IMR-90 (cell line): ENCODE results near the gene P2RX3. TPM values are rescaled to one million over a fixed set of nuclear protein-coding genes. Genes with fewer than 3 reads are reported as not detected.

Source experiments
- ATAC-seq: fragments of 200-7000 bp; cut with Tn5 transposase; 2 replicates; pipeline ENCODE4 v1.9.1; 2020; ENCODE audit warnings: low read depth, mild to moderate bottlenecking, moderate library complexity
- BruUV-seq: library from RNA; stranded (reverse); fragments of 400-500 nt; replicated peaks from 2 replicates; lab custom pipeline; 2021; lab: Mats Ljungman, UMichigan
- CTCF ChIA-PET: fragments of 300-600 bp; formaldehyde crosslinking; extraction: SDS; loops from one replicate; lab custom pipeline; 2021; ENCODE audit warnings: antibody characterized with exemption; lab: Yijun Ruan, JAX
- POLR2A ChIA-PET: fragments of 300-600 bp; sonication (Branson Sonifier 250); formaldehyde crosslinking; loops from one replicate; lab custom pipeline; 2022; ENCODE audit warnings: antibody characterized with exemption; ENCODE audit not compliant: unreplicated experiment; lab: Charles Lee
- DNase-seq: peaks from one replicate; pipeline ENCODE4 v3.0.0; 2013
- H2AFZ ChIP-seq: replicated peaks from 2 replicates; pipeline ENCODE3; 2013; ENCODE audit warnings: low read length, mild to moderate bottlenecking; ENCODE audit not compliant: poor library complexity
- H2AK5ac ChIP-seq: 2 replicates; pipeline ENCODE4 v1.6.1; 2013; ENCODE audit warnings: low read depth, low read length, inconsistent platforms
- H2AK9ac ChIP-seq: replicated peaks from 2 replicates; pipeline ENCODE3; 2013; ENCODE audit warnings: mild to moderate bottlenecking, low read depth, low read length, moderate library complexity; ENCODE audit not compliant: poor library complexity
- H2BK120ac ChIP-seq: 2 replicates; pipeline ENCODE4 v1.6.1; 2013; ENCODE audit warnings: low read depth, low read length, inconsistent platforms
- H2BK15ac ChIP-seq: 3 replicates; pipeline ENCODE4 v1.6.1; 2013; ENCODE audit warnings: low read depth, low read length, inconsistent platforms
- H2BK20ac ChIP-seq: 2 replicates; pipeline ENCODE4 v1.6.1; 2013; ENCODE audit warnings: low read depth, mild to moderate bottlenecking, inconsistent platforms, low read length, moderate library complexity
- H2BK5ac ChIP-seq: 2 replicates; pipeline ENCODE4 v1.6.1; 2013; ENCODE audit warnings: mild to moderate bottlenecking, low read depth, low read length, inconsistent platforms; ENCODE audit not compliant: poor library complexity, severe bottlenecking
- H3K14ac ChIP-seq: replicated peaks from 2 replicates; pipeline ENCODE4 v1.6.1; 2013; ENCODE audit warnings: low read depth, low read length, inconsistent platforms
- H3K18ac ChIP-seq: 2 replicates; pipeline ENCODE4 v1.6.1; 2013; ENCODE audit warnings: low read depth, low read length, control low read depth
- H3K23ac ChIP-seq: 2 replicates; pipeline ENCODE4 v1.6.1; 2013; ENCODE audit warnings: low read depth, low read length, inconsistent platforms
- H3K27ac ChIP-seq: 2 replicates; pipeline ENCODE4 v1.5.1; 2013; ENCODE audit warnings: mild to moderate bottlenecking, control low read depth, low read length; ENCODE audit not compliant: insufficient read depth
- H3K27me3 ChIP-seq: 2 replicates; pipeline ENCODE4 v1.6.1; 2013; ENCODE audit warnings: low read length; ENCODE audit not compliant: control insufficient read depth, insufficient read depth
- H3K36me3 ChIP-seq: 2 replicates; pipeline ENCODE4 v1.6.1; 2013; ENCODE audit warnings: low read length, mixed read lengths; ENCODE audit not compliant: control insufficient read depth, insufficient read depth
- H3K4ac ChIP-seq: 2 replicates; pipeline ENCODE4 v1.6.1; 2013; ENCODE audit warnings: low read depth, low read length, inconsistent platforms
- H3K4me1 ChIP-seq: 2 replicates; pipeline ENCODE4 v1.6.1; 2013; ENCODE audit warnings: low read length, mixed read lengths; ENCODE audit not compliant: control insufficient read depth, insufficient read depth
- H3K4me2 ChIP-seq: 2 replicates; pipeline ENCODE4 v1.6.1; 2013; ENCODE audit warnings: low read depth, mild to moderate bottlenecking, control low read depth, low read length, moderate library complexity
- H3K4me3 ChIP-seq: 2 replicates; pipeline ENCODE4 v1.5.1; 2013; ENCODE audit warnings: low read depth, mild to moderate bottlenecking, control low read depth, low read length, moderate library complexity; ENCODE audit not compliant: insufficient read depth
- H3K56ac ChIP-seq: 2 replicates; pipeline ENCODE4 v1.6.1; 2013; ENCODE audit warnings: low read length, inconsistent platforms; ENCODE audit not compliant: insufficient read depth; ENCODE audit errors: extremely low read depth
- H3K79me1 ChIP-seq, 2 experiments: 2 replicates each; pipeline ENCODE4 v1.6.1; 2013; ENCODE audit warnings: low read length in 2 of 2, inconsistent platforms in 1 of 2, low read depth in 1 of 2
- H3K9ac ChIP-seq: 2 replicates; pipeline ENCODE4 v1.6.1; 2013; ENCODE audit warnings: low read depth, low read length, control low read depth
- H3K9me1 ChIP-seq: 2 replicates; pipeline ENCODE4 v1.6.1; 2013; ENCODE audit warnings: low read length, inconsistent platforms; ENCODE audit not compliant: insufficient read depth
- H3K9me3 ChIP-seq: 2 replicates; pipeline ENCODE4 v1.6.1; 2013; ENCODE audit warnings: low read length; ENCODE audit not compliant: control insufficient read depth, insufficient read depth
- H4K20me1 ChIP-seq: 2 replicates; pipeline ENCODE4 v1.6.1; 2013; ENCODE audit warnings: low read length, inconsistent platforms; ENCODE audit not compliant: insufficient read depth
- H4K5ac ChIP-seq: 2 replicates; pipeline ENCODE4 v1.6.1; 2013; ENCODE audit warnings: mild to moderate bottlenecking, low read depth, low read length, control low read depth
- H4K8ac ChIP-seq, 2 experiments: 2 replicates each; pipeline ENCODE4 v1.6.1; 2013; ENCODE audit warnings: low read depth in 2 of 2, low read length in 2 of 2, control low read depth in 1 of 2, inconsistent platforms in 1 of 2
- H4K91ac ChIP-seq: 2 replicates; pipeline ENCODE4 v1.6.1; 2013; ENCODE audit warnings: low read depth, low read length, inconsistent platforms; ENCODE audit not compliant: insufficient read depth
- BHLHE40 ChIP-seq: fragments of 150-350 bp; IDR thresholded peaks from 2 replicates; pipeline ENCODE4 v1.6.1; 2016; ENCODE audit warnings: mild to moderate bottlenecking, low read depth, low read length
- CEBPB ChIP-seq: IDR thresholded peaks from 2 replicates; pipeline ENCODE4 v1.6.1; 2012; ENCODE audit warnings: low read depth, low read length, improper control_type of control experiment
- FOS ChIP-seq: fragments of 150-350 bp; IDR thresholded peaks from 2 replicates; pipeline ENCODE4 v1.6.1; 2016; ENCODE audit warnings: low read depth, low read length
- MAFK ChIP-seq: IDR thresholded peaks from 2 replicates; pipeline ENCODE4 v1.6.1; 2012; ENCODE audit warnings: low read depth, low read length, improper control_type of control experiment
- MAZ ChIP-seq: IDR thresholded peaks from 2 replicates; pipeline ENCODE4 v1.6.1; 2012; ENCODE audit warnings: low read depth, mild to moderate bottlenecking, low read length, improper control_type of control experiment, moderate library complexity, borderline replicate concordance
- MXI1 ChIP-seq: IDR thresholded peaks from 2 replicates; pipeline ENCODE4 v1.6.1; 2012; ENCODE audit warnings: low read depth, mild to moderate bottlenecking, low read length, moderate library complexity, borderline replicate concordance
- POLR2A ChIP-seq: IDR thresholded peaks from 2 replicates; pipeline ENCODE4 v1.6.1; 2012; ENCODE audit warnings: mild to moderate bottlenecking, low read depth, low read length
- WGBS, 2 experiments: methylation state at CpG; one replicate each; pipeline versions ENCODE4 v1.1.5 to v1.1.7; 2013; ENCODE audit warnings: missing lambda C conversion rate in 2 of 2; ENCODE audit not compliant: insufficient read length in 1 of 2; ENCODE audit errors: extremely low coverage in 2 of 2; 5-methylcytosine and 5-hydroxymethylcytosine counted together
- dilution Hi-C: fragments of 300-500 bp; cut with HindIII; formaldehyde crosslinking; loops from one replicate; pipeline ENCODE4 v1.14.3; 2018; ENCODE audit warnings: low sequenced_read_pairs; ENCODE audit not compliant: unreplicated experiment
- in situ Hi-C: fragments of 300-500 bp; cut with MboI; formaldehyde crosslinking; loops from 3 replicates; pipeline ENCODE4 v1.14.3; 2019; ENCODE audit warnings: low sequenced_read_pairs, inconsistent platforms, mixed read lengths
- intact Hi-C: fragments of 100-400 bp; cut with micrococcal nuclease; formaldehyde crosslinking; loops from 2 replicates; pipeline ENCODE4 v1.10.0; 2022
- polyA plus RNA-seq, 3 experiments: library from polyadenylated mRNA; depleted of rRNA; stranded (reverse); fragments of >200 nt; gene quantifications; 2 replicates each; pipeline ENCODE4 v1.2.3, GENCODE V29; 2012; ENCODE audit warnings: low replicate concordance in 1 of 3
- total RNA-seq: library from RNA; depleted of rRNA; stranded (reverse); fragments of >200 nt; gene quantifications from 2 replicates; pipeline ENCODE4 v1.2.3, GENCODE V29; 2012

Gene P2RX3
- total and polyA plus RNA-seq, 2 of the 4 experiments (the other 2 are of a cell fraction): not detected

DNA sequence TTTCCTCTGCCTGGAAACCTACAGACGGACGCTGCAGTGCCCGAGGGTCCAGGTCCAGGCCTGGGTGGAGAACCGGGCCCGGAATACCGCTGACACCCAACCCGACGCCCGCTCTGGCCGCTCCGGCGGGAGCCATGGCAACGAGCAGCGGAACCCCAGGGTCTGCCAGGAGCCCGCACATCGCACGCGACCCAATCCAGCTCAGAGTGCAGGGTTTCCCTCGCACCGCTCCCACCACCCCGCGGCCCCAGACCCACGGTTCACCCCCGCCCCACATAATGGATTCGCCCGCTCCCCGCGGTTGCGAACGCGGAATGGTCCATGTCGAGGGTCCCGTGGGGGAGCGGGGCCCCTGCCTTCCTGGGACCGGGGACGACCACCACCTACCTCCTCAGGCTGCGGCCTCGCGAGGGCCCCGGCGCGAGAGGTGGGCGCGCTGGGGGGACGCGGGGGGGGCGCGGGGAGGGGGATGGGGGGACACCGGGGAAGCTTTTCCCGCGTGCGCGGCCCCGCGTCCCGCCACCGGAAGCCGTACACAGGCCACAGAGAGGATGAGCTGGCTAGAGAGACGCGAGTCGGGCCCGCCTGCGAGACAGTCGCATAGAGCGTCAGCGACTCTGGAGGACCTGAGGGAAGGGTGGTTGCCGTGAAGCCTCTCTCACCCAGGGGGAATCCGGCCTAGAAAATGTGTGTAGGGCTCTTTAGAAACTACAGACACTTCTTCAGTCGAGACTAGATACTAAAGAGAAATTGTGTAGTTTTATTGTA, 2.6 kb upstream of the P2RX3 start, which contains the start of gene SSRP1:
TSS of gene SSRP1 (minus strand) at position 550 of the 768 bp plus-strand sequence. CDS start 771 bp downstream, outside the sequence.
- peak within 1 kb of the TSS; percentile 73 for H3K56ac ChIP-seq
- peak within 1 kb of the TSS; percentile 86 for H3K14ac ChIP-seq
- intact Hi-C loops (no loop called here), in situ Hi-C loops (no loop called here), dilution Hi-C loops (no loop called here)
- H3K9ac ChIP-seq: peak within 1 kb of the TSS; percentile 94
- no peaks in the 10 kb centered on the region for H3K9me3 ChIP-seq
- no peak within 1 kb of the TSS for H2BK20ac ChIP-seq
- WGBS, 2 experiments: 0% methylated on average over 3 of the region's 69 CpGs; no CpG with 5 or more reads in 1 of the 2 experiments
- peaks cover 20% of the 10 kb centered on the region for H3K27me3 ChIP-seq
- H3K18ac ChIP-seq: peak within 1 kb of the TSS; percentile 88
- 0 out of 2 replicates have a peak, but pooled peaks cover 3% of the 10 kb centered on the region for H4K20me1 ChIP-seq
- peaks cover 14% of the 10 kb centered on the region for H3K9me1 ChIP-seq
- ATAC-seq (peak; percentile 98), DNase-seq (peak; percentile 83)
- H2AK5ac ChIP-seq: peak within 1 kb of the TSS; percentile 72
- no TSS peak for BruUV-seq
- ChIA-PET CTCF (interaction anchor here (0.5 to 2.4 kb wide), 2 partner anchors 10 to 63 kb away, joined by 3 to 10 read pairs; no protein-coding TSS in a partner anchor), POLR2A (interaction anchor here (0.6 to 1.4 kb wide), 2 partner anchors 10 to 194 kb away, joined by 3 to 9 read pairs; partner anchors contain the start of gene TNKS1BP1)
- TF ChIP-seq MXI1: peak; percentile 69; the same call in 1 of the 2 replicates
- peak; percentile 66; the same call in 1 of the 2 replicates for TF ChIP-seq POLR2A
- TF ChIP-seq FOS: no peak
- TF ChIP-seq CEBPB: no peak
- TF ChIP-seq BHLHE40: peak; percentile 73
- TF ChIP-seq MAZ: no peak; the same call in 1 of the 2 replicates
- TF ChIP-seq MAFK: no peak
- H3K4me1 ChIP-seq: peaks cover 8% of the 10 kb centered on the region
- peaks cover 42 to 53% of the 10 kb centered on the region in 2 experiments for H3K79me1 ChIP-seq
- peak within 1 kb of the TSS; percentile 63 for H3K4ac ChIP-seq
- peak within 1 kb of the TSS; percentile 100 for H4K5ac ChIP-seq
- peaks cover 31% of the 10 kb centered on the region for H3K36me3 ChIP-seq
- H3K4me3 ChIP-seq: peak within 1 kb of the TSS; percentile 76
- peak within 1 kb of the TSS; percentile 86 for H2AFZ ChIP-seq
- peak within 1 kb of the TSS; percentile 77 for H3K27ac ChIP-seq
- no peak within 1 kb of the TSS; the same call in 2 of the 3 replicates for H2BK15ac ChIP-seq
- H4K91ac ChIP-seq: peak within 1 kb of the TSS; percentile 56
- H3K23ac ChIP-seq: peak within 1 kb of the TSS; percentile 69
- H3K4me2 ChIP-seq: peak within 1 kb of the TSS; percentile 97
- H2BK120ac ChIP-seq: peak within 1 kb of the TSS; percentile 14; the same call in 1 of the 2 replicates
- H2BK5ac ChIP-seq: peak within 1 kb of the TSS; percentile 56
- H2AK9ac ChIP-seq: peak within 1 kb of the TSS; percentile 94
- peak within 1 kb of the TSS; percentile 85 to 99 for H4K8ac ChIP-seq
